Testis (tissue), 2 donors: ENCODE measurements around the gene CENPH.

Experiments used
- POLR2A ChIP-seq: fragments of 450-650 bp; IDR thresholded peaks from one replicate; pipeline ENCODE4 v1.6.1; 2017; ENCODE audit warnings: antibody characterized with exemption, mild to moderate bottlenecking, moderate library complexity
- TF ChIP-seq, protein P1 (sequence below), 3 experiments: fragments of 450-650 bp in 2 of 3; fragments of 200-600 bp in 1 of 3; sonication (generic) in 1 of 3; IDR thresholded peaks; one replicate each; pipeline ENCODE4 v1.5.1; 2016 to 2019; ENCODE audit warnings: antibody characterized with exemption in 3 of 3, mild to moderate bottlenecking in 2 of 3, moderate library complexity in 1 of 3

DNA sequence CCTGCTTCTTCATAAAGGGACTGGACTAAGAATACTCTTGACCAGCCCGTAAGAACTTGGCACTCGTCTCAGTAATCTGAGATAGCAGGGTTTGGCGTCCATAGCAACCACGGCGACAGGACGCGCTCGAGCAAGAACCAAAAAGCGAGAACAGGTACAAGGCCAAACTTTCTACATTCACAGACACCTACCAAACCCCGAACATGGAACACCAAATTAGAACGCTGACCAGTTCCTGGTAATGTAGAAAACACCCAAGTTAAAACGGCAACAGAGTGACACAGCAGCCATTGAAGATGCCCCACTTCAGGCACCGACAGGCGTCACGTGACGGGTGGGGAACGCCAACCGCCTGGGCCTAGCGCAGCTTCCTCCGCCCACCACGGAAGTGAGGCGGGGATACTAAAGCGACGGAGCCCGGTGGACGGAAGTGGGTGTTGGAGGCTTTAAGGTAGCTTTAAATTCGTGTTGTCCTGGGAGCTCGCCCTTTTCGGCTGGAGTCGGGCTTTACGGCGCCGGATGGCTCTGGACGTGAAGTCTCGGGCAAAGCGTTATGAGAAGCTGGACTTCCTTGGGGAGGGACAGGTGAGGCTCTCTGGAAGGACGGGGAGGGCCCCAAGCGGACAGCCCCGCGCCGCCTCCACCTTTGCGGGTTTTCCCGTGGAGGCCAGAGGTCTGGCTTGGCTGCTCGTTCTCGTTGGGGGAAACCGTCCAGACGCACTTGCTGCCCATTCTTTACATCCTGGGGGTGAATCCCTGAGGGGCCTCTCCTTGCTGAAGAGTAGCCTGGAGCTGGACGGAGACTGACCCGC lies 45.3 kb downstream of the CENPH start, which contains the start of gene CDK7:
- TF ChIP-seq, protein P1, sequence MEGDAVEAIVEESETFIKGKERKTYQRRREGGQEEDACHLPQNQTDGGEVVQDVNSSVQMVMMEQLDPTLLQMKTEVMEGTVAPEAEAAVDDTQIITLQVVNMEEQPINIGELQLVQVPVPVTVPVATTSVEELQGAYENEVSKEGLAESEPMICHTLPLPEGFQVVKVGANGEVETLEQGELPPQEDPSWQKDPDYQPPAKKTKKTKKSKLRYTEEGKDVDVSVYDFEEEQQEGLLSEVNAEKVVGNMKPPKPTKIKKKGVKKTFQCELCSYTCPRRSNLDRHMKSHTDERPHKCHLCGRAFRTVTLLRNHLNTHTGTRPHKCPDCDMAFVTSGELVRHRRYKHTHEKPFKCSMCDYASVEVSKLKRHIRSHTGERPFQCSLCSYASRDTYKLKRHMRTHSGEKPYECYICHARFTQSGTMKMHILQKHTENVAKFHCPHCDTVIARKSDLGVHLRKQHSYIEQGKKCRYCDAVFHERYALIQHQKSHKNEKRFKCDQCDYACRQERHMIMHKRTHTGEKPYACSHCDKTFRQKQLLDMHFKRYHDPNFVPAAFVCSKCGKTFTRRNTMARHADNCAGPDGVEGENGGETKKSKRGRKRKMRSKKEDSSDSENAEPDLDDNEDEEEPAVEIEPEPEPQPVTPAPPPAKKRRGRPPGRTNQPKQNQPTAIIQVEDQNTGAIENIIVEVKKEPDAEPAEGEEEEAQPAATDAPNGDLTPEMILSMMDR (IDR thresholded peaks at IDR 0.05), result no peak
- no peak for TF ChIP-seq POLR2A
